SKM-1 (cell line): ENCODE results near the gene ENTR1.
"Not testable (repeated sequence)": the region's sequence is repeated elsewhere in the genome, so short reads cannot be mapped to it uniquely, and the experiment has no call there.

ENCODE experiments used
- DNase-seq: peaks from one replicate; lab custom pipeline; 2025; ENCODE audit not compliant: unreplicated experiment; lab: John Stamatoyannopoulos, UW

Gene ENTR1

DNA sequence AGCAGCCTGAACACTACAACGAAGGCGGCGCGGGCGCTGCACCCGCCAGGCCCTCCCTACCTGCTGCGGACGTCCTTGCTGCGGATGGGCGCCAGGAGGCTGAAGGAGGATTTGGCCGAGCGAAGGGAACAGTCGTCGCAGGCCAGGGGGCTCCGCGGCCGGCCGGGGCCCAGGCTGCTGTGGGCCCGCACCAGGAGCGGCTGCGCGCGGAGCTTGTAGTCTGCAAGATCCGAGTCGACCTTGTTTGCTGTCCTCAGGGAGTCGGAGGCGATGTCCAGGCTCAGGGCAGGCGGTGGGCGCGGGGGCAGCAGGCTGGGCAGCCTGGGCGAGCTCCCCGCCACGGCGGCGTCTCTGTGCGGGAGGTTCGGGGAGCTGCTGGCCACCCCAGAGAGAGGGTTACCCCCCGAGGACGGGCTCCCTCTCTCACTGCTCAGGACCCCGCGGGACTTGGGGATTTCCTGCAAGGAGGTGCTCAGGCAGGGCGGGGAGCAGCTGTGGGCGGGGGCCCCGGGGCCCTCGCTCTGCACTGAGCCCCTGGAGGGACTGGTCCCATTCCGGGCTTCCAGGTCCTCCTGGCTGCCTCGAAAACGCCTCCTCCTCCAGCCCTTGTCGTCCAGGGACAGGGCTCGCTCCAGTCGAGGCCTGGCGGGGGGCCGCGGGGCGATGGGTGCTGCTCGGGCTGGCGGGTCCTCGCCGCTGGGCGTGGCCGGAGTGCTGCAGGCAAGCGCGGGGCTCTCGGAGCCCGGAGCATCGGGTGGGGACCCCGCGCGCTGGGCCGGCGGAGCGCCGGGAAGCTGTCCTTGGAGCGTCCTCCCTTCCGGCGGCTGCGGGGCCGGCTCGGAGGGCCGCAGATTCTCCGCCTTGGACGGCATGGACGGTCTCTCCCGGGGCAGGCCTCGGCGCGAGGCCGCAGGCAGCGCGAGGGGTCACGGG is 28.4 kb upstream of the ENTR1 start:
- no peak for DNase-seq

DNA sequence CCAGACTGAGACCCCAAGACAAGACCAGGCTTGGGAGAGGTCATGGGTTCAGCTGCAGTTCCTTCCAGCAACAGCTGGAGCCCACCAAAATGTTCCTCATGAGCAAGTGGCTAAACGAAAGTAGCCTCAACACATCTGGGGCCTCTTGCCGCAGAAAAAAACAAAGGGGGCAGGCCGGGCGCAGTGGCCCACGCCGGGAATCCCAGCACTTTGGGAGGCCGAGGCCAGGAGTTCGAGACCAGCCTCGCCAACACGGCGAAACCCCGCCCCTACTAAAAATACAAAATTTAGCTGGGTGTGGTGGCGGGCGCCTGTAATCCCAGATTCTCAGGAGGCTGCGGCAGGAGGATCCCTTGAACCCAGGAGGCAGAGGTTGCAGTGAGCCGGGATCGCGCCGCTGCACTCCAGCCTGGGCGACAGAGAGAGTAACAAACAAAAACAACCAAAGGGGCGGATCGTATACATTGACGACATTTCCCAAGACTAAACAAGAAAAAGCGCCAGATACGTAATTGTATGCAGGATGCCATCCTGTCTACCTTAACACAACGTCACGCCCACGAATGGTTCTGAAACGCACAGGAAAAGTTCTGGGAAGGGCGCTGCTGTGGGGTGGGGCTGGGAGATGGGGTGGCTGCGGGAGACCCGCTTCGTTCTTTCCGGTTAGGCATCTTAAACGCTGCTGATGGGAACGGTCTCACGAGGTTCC is 27.6 kb upstream of the ENTR1 start:
- no peak for DNase-seq

DNA sequence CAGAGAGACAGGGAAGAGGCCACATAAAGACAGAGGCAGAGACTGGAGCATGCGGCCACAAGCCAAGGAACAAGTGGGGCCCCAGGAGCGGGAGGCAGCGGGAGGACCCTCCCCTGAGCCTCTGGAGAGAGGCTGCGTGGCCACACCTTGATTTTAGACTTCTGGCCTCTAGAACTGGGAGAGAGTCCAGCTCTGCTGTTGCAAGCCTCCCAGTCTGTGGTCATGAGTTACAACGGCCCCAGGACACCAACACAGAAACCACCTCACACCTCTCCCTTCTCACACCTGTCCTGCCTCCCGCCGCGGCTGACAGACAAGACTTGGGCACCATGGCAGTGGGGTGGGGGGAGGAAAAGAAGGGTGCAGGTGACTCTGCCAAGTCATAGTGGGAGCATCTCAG is 27.0 kb upstream of the ENTR1 start:
- DNase-seq, result no peak

DNA sequence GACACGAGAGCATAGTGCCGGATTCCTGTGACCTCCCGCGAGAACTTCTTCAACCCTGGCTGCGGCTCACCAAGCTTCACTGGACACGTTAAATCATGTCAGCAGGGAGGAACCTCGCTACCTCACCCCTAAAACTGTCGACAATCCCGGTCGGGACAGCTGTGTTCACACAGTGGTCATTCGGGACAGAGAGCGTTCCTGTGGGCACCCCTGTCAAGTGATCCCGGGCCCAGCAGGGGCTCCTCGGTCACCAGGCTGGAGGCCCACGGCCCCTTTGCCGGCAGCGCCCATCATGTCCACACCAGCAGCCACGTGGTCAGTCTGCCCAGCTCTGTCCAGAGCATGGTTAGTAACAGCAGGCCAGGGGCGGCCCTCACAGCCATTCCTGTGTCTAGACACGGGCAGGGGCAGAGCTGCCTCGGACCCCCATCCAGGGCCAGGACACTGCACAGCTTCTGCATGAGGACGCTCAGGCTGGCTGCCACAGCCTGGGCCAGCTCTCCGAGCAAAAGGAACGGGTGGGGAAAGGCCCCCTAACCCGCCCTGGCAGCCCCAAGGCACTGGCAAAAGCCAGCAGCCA is 25.7 kb upstream of the ENTR1 start:
- no peak for DNase-seq

DNA sequence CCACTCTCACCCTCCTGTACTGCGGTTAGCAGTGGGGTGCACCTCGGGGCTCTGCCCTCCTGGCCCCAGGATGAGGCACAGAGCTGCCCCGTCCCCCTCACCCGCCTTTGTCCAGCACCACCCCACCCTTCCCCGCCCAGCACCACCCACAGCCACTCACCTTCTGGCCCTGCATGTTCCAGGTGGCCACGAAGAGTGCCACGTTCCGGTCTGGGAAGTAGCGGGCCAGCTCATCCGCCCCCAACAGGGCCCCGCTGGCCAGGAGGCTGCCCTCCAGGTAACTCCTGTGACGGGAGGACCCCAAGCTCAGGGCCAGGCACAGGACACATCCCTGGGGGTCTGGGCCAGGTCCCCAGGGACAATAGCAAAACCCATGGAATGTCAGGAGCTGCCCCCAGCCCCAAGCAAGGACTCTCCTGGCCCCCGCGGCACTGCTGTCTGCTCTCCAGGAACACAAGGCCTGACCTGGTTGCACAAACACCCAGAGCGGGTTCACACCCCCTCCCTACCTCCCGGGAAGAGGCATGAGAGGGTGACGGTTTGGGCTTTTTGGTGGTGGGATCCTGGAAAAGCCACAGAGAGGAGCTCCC is 24.3 kb upstream of the ENTR1 start:
- no peak for DNase-seq

DNA sequence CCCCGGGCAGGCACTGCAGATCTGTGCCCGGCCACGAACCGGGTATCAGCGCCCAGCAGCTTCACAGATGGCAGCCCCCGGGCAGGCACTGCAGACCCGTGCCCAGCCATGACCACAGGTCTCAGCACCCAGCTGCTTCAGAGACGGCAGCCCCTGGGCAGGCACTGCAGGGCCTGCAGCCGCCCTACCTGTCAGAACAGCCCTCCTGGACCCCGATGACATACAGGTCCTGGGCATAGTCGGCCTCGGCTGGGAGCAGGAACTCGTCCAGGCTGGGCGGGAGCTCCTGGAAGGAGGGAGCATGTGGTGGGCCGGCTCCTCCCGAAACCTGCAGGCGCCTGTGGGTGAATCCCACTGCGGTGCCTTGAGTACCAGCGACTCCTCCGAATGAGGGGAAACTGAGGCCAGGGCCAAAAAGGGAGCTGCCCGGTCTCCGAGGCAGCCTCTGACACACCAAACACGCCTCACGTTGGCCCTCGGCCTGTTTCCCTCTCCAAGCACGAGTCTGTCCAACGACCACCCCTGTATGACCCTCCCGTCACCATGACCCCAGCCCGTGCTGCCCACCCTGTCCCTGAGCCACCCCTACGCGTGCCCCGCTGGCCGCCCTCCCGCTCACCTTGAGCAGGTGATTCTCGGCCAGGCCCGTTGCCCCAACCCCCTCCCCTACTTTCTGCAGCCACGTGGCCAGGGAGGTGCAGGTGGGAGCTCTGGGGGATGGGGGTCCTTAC is 23.6 kb upstream of the ENTR1 start:
- no peak for DNase-seq

DNA sequence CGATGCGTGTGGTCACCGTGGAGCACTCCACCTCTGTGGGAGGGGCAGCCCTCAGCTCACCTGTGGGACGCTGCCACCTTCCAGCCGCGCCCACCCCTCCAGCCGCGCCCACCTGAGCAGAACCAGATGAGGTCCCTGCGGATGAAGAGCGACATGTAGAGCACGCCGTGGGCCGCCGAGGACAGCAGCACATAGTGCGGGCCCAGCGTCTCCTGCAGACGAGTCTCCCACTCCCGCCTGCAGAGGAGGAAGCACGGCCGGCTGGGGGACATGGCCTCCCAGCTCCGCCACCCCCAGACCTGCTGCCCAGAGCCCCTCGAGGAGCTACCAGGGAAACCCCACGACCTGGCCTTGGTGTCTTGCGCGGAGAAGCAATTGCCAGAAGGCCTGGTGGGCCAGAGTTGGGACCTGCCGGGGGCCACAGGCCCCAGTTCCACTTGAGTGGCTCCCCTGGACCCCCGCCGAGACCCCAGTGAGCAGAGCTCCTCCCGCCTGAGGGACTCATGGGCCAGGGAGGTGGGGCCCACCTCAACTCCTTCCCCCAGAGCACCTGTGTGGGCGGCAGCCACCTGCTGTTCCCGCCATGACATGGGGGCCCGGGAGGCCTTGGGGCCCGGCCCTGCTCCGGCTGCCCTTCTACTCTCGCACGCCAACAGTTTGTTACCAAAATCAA is 22.8 kb upstream of the ENTR1 start:
- no peak for DNase-seq

DNA sequence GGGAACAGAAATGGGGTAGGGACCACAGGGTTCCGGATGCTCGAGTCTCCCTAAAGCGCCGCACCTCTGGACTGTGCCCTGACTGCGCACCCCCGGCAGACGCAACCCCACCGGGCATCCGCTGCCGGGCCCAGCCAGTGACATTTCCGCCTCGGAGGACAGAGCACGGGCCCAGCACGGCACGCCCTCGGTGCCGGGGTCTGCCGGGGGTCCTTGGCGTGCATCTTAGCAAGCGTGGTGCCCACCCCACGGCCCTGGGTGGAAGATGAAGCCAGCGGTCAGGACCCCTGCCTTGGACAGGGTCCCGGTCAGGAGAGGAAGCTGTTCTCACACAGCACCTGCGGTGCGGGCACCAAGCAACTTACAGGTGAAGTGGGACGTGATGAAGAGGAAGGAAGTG is 22.2 kb upstream of the ENTR1 start:
- no peak for DNase-seq

DNA sequence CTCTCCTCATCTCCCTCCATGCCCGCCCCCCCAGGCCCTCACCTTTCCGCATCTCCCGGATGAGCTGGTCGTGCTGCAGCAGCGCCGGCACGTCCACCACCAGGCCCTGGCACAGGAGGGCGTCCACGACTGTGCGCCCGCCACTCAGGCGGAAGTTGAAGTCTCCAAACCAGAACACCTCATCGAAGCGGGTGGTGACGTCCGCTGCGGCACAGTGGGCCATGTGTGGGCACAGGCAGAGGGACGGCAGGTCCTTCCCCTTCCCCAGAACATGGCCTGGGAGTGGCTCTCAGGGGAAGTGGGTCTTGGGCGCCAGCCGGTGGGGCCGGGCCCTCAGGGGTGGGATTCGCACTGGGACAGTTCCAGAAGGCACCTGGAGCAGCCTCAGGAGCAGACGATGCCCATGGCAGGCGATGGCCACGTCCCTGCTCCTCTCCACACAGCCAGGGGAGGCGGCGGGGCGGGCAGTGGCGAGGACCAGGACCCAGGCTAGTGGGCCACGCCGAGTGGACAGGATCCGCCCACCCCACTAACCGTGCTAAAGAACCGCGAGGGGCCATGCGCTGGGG is 21.5 kb upstream of the ENTR1 start:
- DNase-seq, result no peak

DNA sequence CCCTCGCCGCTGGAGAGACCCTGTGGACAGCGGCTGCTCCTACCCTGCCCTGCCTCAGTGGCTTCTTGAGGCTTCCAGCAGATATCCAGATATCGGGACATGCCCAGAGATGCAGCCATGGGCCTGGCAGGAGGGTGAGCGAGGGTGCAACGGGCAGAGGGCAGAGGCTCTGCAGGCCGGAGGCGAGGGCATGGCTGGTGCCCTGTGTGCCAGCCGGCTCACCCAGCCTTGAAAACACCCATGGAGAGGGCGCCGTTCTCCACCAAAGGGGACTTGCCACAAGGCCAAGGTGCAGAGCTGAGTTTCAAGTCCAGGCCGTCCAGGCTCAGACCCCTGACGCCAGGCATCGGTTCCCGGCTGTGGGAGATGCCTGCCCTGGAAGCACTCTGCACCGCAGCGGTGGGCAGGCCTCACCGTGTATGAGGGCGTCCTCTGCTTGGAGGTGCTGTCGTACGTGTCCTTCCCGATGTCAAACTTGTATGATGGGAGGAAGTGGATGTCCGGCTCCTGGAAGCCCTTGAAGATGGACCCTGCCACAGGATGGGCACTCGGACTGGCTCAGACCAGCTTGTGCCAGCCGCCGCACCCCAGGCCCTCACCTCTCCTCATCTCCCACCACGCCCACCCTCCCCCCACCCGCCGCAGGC is 20.3 kb upstream of the ENTR1 start:
- no peak for DNase-seq

DNA sequence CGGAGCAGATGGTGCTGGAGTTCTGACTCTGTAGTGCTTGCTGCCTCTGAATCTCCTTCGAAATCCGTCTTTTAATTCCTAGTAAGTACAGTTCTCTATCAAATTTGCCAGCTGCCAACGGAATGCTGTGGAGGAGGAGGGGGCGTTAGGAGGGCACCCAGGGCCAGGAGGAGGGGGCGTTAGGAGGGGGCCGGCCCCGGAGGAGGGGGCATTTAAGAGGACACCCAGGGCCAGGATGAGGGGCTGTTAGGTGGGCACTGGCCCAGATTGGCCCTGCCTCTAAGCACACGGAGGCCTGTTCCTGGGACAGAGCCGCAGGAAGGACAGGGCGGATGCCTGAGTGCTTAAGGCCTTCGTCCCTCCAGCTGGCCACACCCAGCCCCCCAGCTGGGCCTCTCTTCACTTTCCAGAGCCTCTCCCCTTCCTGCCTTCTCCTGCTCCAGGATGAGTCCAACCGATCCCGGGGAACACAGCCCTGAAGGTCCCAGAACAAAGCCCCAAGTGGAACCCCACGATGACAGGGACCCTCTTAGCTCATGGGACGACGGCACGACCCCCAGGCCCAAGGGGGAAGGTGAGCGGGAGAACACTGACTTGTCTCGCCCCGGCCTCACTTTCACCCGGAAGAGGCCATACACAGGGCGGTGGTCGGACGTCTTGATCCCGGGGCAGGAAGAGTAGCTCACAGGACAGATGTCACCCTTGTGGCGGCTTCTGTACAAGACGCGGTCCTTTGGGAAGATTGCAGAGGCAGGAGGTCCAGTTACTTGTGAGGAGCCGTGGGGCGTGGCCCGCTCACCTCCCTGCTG is 19.5 kb upstream of the ENTR1 start:
- DNase-seq, result no peak

DNA sequence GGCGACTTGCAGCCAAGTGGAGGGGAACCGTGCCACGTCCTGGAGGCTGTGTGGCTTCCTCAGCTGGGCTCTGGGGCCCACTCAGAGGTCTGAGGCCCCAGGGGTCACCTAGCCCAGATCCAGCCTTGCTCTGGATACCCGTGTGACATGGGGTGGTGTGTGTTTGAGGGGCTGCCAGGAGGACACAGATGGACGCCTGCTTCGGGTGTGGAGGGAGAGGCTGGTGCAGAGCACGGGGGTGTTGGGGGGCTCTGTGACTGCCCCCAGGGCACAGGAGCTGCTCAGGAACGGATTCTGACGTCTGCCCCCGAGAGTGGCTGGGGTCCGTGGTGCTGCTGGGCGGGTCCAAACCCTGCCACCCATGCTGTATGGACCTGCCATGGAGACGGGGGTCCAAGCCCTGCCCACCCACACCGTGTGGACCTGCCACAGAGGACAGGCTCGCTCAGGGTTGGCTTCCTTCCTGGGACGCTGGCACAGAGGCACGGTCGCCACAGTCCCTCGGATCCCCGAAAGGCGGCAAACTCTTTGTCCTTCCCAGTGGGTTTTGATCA is 18.7 kb upstream of the ENTR1 start:
- DNase-seq, result no peak

DNA sequence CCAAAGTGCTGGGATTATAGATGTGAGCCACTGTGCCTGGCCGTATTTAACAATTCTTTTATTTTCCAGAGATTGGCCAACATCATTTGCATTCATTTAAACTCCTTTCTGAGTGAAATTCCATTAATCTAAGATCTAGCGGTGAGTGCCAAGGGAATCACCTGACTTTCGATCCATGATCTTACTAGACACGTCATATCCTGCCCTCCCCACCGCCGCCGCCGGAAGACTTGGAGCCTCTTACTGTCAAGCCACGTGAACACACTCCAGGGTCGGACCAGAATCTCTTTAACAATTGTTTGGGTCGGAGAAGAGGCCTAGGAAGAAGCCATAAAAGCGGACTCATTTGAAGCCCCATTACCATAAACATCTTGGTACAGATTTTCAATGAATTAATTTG is 16.4 kb upstream of the ENTR1 start:
- DNase-seq, result no peak

DNA sequence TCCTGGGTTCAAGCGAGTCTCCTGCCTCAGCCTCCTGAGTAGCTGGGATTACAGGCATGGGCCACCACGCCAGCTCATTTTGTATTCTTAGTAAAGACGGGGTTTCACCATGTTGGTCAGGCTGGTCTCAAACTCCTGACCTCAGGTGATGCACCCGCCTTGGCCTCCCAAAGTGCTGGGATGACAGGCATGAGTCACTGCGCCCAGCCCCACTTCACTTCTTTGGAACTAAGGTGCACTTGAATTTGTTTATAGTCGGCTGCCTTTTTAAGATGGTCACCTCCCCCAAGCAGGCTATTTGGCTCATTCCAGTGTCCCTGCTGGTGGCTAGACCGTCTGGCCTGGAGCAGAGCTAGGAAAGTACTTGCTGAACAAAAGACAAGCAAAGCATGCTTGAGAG is 15.0 kb upstream of the ENTR1 start:
- DNase-seq, result not testable (repeated sequence)

DNA sequence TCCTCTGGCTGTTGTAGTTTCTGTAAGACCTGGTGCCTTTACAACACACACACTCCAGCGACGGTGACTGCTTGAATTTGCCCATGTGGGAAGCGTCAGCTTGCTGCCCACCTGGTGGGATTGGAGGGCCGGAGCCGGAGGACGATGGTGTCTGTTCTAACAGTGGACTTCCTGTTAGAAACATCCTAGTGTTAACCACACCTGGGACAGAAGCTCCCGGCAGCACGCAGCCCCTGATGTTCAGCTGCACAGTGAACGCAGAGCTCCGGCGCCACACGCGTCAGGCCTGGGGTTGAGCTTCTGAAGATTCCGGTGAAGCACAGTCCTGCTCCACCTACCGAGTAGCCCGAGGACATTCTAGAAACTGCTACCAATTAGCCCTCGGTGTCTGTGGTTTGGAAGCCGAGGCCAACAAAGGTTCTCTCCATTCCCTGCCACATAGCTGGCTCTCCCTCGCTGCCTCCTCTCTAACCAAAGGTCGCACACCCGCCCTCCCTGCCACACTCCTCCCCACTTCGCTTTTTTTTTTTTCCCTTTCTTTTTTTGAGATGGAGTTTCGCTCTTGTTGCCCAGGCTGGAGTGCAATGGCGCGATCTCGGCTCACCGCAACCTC is 14.4 kb upstream of the ENTR1 start:
- no peak for DNase-seq

DNA sequence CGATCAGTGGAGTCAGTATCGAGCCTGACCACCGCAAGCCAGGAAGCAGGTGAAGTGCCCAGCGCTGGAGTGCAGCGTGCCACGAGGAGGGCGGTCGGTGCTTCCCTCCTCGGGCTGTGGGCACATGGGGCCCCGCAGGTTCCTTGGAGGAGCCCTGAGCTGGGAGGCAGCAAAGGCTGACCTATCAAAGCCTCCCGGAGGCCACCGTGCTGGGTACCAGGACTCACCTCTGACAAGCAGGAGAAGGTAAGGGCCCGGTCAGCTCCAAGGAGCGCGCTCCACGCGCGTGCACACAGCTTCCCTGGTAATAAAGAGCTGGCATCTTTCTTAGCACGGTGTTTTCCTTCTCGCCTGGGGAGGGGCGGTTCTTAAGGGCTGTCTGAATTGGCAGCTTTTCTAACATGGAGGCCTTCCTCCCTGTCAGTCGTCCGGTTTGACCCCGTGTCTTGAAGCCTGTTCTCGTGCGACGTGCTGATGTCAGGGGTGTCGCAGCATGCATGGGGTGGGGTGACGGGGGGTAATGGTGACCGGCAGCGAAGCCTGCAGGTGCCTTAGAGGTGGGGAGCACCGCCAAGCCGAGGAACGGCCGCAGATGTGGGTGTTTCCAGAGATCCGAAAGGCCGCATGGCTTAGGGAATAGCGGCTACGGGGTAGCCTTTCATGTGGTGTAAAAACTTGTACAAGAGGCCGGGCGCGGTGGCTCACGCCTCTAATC is 13.2 kb upstream of the ENTR1 start:
- DNase-seq, result no peak

DNA sequence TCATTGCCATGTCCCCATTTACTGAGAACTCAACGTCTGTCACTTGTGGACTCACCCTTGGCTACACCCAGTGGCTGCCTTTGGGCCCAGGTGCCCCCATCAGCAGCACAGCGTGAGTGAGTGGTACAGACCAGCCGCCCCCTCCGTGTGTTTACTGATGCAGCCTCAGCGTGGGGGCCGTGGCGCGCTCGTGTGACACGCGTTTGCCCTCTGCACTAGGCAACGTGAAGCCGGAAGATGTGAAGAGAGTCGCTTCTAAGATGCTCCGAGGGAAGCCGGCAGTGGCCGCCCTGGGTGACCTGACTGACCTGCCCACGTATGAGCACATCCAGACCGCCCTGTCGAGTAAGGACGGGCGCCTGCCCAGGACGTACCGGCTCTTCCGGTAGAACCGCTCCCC is 12.5 kb upstream of the ENTR1 start:
- DNase-seq, result no peak
